VCaP (cell line): ENCODE data around the gene ZNF286A.
"Not testable (repeated sequence)": the region's sequence is repeated elsewhere in the genome, so short reads cannot be mapped to it uniquely, and the experiment has no call there.

Experiments
- H3K27ac ChIP-seq: fragments of 450-650 bp; 2 replicates; pipeline ENCODE4 v1.5.1; 2017
- TF ChIP-seq, protein P1 (sequence below): fragments of 450-650 bp; conservative IDR thresholded peaks from 2 replicates; pipeline ENCODE4 v1.5.1; 2017; ENCODE audit warnings: mild to moderate bottlenecking, moderate library complexity

The ZNF286A gene

DNA sequence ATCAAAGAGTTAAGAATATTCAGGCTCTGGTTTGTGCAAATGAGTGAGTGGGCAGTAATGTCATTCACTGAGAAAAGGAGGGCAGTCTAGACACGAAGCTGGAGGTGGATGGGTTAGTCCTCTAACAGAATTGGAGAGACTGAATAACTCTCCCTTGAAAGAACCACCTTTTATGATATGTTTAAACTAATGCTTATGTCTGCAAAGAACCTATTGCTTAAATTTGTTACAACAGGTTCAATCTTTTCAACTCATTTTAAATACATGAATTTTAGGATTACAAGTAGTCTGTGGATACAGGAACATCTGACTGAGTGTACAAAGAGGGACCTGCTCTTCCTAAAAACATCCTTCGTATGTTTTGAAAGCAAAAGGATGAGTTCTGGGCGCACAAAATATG lies 585 bp upstream of the ZNF286A start:
- peak overlapping the region; percentile 20; the same call in 1 of the 2 replicates for H3K27ac ChIP-seq

DNA sequence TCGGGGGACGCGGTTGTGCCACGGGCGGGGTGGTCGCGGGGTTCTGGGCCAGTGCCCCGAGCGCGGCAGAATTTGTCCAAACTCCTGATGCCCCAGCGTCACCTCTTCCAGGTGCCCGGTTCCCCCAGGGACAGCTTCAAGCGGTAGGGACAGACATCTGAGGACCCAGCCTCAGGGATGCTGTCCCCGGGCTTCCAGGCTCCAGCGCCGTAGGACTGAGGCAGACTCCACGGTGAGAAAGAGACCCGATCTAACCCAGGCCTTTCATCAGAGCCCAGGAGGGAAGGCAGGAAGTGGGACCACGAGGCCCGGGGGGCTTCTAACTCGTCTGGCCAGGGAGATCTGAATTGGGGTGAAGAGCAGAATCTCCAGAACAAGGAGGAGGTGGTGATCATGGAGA lies 385 bp downstream of the ZNF286A start:
- H3K27ac ChIP-seq: not testable (repeated sequence)

DNA sequence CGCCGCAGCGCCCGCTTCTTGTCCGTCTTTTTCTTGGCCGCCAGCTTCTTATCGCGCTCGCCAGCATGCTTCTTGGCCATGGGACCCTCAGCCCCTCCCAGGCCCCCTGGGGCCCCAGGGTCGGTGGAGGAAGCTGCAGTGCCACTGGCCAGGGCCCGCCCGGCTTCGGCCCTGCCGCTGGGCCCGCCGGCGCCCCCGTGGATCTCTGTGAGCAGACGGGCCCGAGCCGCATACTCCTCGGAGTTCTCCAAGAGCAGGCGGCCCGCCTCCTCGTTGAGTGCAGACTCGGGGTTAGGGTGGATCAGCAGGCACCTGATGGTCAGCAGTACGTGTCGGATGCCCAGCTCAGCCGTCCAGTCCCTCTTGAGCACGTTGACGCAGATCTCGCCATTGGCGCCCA lies 4.7 kb downstream of the ZNF286A start:
- H3K27ac ChIP-seq: not testable (repeated sequence)

DNA sequence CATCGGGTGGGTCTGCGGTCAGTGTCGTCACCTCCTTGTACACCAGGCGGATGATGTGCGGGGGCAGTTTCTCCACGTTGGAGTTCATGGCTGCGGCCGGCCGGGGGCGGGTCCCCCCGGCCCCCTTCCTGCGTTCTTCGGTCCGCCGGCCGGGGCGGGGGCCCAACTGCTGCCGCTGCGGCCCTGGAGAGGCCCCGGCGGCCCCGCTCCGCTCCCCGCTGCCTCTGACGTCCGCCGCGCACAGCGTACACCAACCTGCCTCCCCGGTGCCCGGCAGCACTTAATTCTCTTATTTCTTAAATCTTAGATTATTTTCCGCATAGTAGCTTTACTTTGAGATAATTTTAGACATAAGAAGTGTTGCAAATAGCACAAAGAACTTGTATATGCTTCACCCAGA lies 5.3 kb downstream of the ZNF286A start:
- H3K27ac ChIP-seq: not testable (repeated sequence)

DNA sequence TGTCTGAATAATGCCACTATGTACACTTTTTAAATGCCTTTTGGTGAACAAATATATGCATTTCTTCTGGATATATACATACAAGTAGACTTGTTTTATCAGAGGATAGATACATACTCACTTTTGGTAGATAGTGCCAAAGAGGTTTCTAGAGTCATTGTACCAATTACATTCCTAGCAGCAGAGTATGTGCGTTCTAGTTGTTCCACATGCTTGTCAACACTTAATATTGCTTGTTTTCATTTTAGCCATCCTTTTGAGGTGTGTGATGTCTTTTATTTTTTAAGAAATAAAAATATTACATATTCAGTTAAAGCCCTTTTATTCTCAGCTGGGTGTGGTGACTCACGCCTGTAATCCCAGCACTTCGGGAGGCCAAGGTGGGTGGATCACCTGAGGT lies 9.3 kb downstream of the ZNF286A start:
- not testable (repeated sequence) for H3K27ac ChIP-seq

GRCh38 chr17:15716601-15717563 lies 17.3 kb downstream of the ZNF286A start:
- not testable (repeated sequence) for H3K27ac ChIP-seq

DNA sequence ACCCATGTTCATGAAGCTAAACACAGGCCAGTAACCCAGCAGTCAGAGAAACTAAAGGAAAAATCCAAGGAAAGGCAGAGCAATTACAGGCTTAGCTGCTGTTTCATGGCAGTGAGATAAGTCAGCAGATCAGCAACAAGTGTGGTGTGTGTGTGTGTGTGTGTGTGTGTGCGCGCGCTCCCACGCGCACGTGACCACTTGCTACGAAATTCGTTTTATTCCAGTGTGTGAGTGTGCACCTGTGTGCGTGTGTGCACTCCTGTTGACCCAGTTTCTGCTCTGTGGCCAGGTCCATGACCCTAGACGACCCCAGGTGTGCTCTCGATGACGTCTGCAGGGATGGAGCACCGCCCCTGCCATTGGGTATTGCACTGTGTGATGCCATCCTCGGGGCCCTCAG lies 31.0 kb downstream of the ZNF286A start:
- not testable (repeated sequence) for H3K27ac ChIP-seq

- not testable (repeated sequence) for H3K27ac ChIP-seq
Observed at GRCh38 chr17:15731900-15732299, 32.3 kb downstream of the ZNF286A start, which contains the start of gene TBC1D26. TBC1D26 (plus strand) TSS chr17:15732283; CDS start chr17:15735349, 3,066 bp downstream.

DNA sequence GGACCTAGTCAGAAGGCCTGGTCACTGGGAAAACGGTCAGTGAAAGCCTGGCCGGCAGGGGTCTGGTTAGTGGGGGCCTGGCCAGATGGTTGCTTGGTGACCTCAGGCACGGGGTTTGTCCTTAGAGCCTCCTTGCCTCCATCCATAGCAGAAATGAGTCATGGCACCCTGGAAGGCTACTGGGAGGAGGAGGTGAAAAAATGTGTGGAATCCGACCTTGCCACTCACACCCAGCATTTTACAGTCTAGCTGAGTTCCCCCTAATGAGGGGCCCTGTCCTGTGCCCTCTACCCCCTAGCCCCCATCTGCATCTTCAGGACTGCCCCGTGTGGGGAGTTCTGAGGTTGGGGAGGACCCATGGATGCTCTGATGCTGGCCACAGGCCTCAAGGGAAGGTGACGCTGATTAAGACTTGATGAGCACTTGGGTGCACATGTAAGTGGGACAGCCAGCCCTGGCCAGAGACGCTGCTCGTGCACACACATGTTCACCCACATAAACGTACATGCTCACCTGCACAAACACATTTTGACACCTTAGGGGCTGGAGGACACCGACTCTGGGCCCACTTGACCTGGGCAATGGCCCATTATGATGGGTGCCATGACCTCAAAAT lies 33.7 kb downstream of the ZNF286A start:
- not testable (repeated sequence) for H3K27ac ChIP-seq

- not testable (repeated sequence) for H3K27ac ChIP-seq
Observed at GRCh38 chr17:15736578-15736977, 37.0 kb downstream of the ZNF286A start.

DNA sequence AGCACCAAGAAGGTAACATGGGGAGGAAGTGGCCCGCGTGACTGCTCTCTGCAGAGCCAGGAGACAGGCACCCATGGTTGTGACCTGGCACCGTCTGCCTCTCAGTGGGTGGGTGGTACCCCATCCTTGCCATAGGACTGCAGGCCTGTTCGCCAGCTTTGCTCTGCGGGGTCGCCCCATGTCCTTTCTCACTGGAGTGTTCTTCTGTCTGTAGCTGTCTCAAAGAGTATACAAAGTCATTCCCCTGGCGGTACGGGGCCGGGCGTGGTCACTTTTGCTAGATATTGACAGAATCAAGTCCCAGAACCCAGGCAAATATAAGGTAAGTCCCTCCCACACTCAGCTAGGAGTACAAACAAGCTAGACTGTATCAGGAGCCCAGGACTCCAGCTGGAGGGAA lies 38.5 kb downstream of the ZNF286A start:
- TF ChIP-seq, protein P1, sequence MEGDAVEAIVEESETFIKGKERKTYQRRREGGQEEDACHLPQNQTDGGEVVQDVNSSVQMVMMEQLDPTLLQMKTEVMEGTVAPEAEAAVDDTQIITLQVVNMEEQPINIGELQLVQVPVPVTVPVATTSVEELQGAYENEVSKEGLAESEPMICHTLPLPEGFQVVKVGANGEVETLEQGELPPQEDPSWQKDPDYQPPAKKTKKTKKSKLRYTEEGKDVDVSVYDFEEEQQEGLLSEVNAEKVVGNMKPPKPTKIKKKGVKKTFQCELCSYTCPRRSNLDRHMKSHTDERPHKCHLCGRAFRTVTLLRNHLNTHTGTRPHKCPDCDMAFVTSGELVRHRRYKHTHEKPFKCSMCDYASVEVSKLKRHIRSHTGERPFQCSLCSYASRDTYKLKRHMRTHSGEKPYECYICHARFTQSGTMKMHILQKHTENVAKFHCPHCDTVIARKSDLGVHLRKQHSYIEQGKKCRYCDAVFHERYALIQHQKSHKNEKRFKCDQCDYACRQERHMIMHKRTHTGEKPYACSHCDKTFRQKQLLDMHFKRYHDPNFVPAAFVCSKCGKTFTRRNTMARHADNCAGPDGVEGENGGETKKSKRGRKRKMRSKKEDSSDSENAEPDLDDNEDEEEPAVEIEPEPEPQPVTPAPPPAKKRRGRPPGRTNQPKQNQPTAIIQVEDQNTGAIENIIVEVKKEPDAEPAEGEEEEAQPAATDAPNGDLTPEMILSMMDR: no peak
- H3K27ac ChIP-seq: no peak overlapping the region

GRCh38 chr17:15739259-15739658 lies 39.7 kb downstream of the ZNF286A start:
- H3K27ac ChIP-seq: not testable (repeated sequence)

- not testable (repeated sequence) for H3K27ac ChIP-seq
Observed at GRCh38 chr17:15740041-15740440, 40.5 kb downstream of the ZNF286A start.

GRCh38 chr17:15740570-15741120 lies 41.1 kb downstream of the ZNF286A start:
- no peak overlapping the region for H3K27ac ChIP-seq
- TF ChIP-seq, protein P1: no peak
